ENCODE results near the gene CNTN5.

CNTN5 gene

DNA sequence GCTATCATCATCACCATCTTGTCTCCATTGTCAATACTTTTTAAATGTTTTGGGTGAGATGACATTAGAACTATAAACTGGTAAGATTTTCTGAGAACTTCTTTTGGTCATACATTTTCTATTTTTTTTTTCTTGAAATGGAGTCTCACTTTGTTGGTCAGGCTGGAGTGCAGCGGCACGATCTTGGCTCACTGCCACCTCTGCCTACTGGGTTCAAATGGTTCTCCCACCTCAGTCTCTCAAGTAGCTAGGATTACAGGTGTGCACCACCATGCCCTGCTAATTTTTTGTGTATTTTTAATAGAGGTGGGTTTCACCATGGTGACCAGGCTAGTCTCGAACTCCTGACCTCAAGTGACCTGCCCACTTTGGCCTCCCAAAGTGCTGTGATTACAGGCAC, 880.4 kb downstream of the CNTN5 start:
- H3K4me1 ChIP-seq (ENCODE audit: control insufficient read depth in 1 of 2, insufficient read depth in 2 of 2, low read length in 2 of 2), result no peaks in the 10 kb centered on the region
- no peak overlapping the region for H2BK12ac ChIP-seq (ENCODE audit: low read length)
- H3K4ac ChIP-seq (ENCODE audit: low read depth, low read length), result no peak overlapping the region
- no CpG with 5 or more reads among the region's 3 CpGs for WGBS (ENCODE audit: extremely low coverage, insufficient coverage, insufficient read length)
- H3K27ac ChIP-seq (ENCODE audit: low read depth, low read length), result no peak overlapping the region
- H3K18ac ChIP-seq (ENCODE audit: low read length), result no peak overlapping the region
- DNase-seq, result no peak
- H2BK120ac ChIP-seq (ENCODE audit: insufficient read depth, low read length, poor library complexity), result no peak overlapping the region
- no peak overlapping the region for H3K4me3 ChIP-seq (ENCODE audit: low read depth, low read length)
- H3K27me3 ChIP-seq (ENCODE audit: insufficient read depth, low read length), result no peaks in the 10 kb centered on the region
- H3K36me3 ChIP-seq (ENCODE audit: control insufficient read depth in 1 of 2, insufficient read depth in 2 of 2, low read length in 2 of 2), result no peaks in the 10 kb centered on the region
- no peak overlapping the region for H2AK5ac ChIP-seq (ENCODE audit: low read length)
- no peak overlapping the region for H2AFZ ChIP-seq (ENCODE audit: insufficient read depth, low read length, poor library complexity)
- H3K9me3 ChIP-seq (ENCODE audit: insufficient read depth, low read depth, low read length), result no peaks in the 10 kb centered on the region
- no peak overlapping the region for H2BK5ac ChIP-seq (ENCODE audit: low read depth, low read length, poor library complexity)
- no peaks in the 10 kb centered on the region for H3K79me2 ChIP-seq (ENCODE audit: control insufficient read depth, insufficient read depth, low read length, poor library complexity)
- H4K12ac ChIP-seq (ENCODE audit: low read depth, low read length), result no peak overlapping the region
- no peak overlapping the region for H4K91ac ChIP-seq (ENCODE audit: low read depth, low read length)
- no peak overlapping the region for H3K23ac ChIP-seq (ENCODE audit: low read length)
- H3K4me2 ChIP-seq (ENCODE audit: low read length), result no peak overlapping the region
- H3K14ac ChIP-seq (ENCODE audit: low read length), result no peak overlapping the region
- no peak overlapping the region for H4K8ac ChIP-seq (ENCODE audit: low read depth, low read length)
- no peaks in the 10 kb centered on the region for H3K79me1 ChIP-seq (ENCODE audit: low read length)
- no peak overlapping the region for H3K9ac ChIP-seq (ENCODE audit: low read length)

DNA sequence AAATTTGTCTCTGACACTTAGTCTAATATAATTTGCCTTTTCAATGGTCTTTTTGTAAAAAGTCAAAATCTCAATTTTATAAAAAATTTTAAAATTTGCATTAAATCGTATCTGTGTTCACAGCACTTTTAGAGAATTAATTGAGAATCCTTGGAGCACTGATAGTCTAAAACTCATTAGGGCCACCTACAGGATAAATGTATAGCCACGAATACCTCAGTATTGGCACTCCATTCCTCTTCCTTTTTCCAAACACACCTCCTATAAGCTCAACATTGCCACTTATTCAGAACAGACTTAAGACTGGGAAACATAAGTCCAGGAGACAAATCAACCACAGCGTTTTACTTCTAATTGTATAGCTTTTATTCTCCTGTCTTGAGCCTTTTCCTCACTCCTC, 890.4 kb downstream of the CNTN5 start:
- Histone ChIP-seq H3K9me3 (ENCODE audit: insufficient read depth, low read depth, low read length) (no peaks in the 10 kb centered on the region), H3K4me3 (ENCODE audit: low read depth, low read length) (no peak overlapping the region), H3K36me3 (ENCODE audit: control insufficient read depth in 1 of 2, insufficient read depth in 2 of 2, low read length in 2 of 2) (no peaks in the 10 kb centered on the region), H2BK12ac (ENCODE audit: low read length) (no peak overlapping the region), H3K23ac (ENCODE audit: low read length) (no peak overlapping the region), H2BK120ac (ENCODE audit: insufficient read depth, low read length, poor library complexity) (no peak overlapping the region), H3K4me1 (ENCODE audit: control insufficient read depth in 1 of 2, insufficient read depth in 2 of 2, low read length in 2 of 2) (no peaks in the 10 kb centered on the region), H3K27ac (ENCODE audit: low read depth, low read length) (no peak overlapping the region), H4K8ac (ENCODE audit: low read depth, low read length) (no peak overlapping the region), H3K14ac (ENCODE audit: low read length) (no peak overlapping the region), H3K79me1 (ENCODE audit: low read length) (no peaks in the 10 kb centered on the region), H2BK5ac (ENCODE audit: low read depth, low read length, poor library complexity) (no peak overlapping the region), H3K4me2 (ENCODE audit: low read length) (no peak overlapping the region), H3K4ac (ENCODE audit: low read depth, low read length) (no peak overlapping the region), H3K79me2 (ENCODE audit: control insufficient read depth, insufficient read depth, low read length, poor library complexity) (no peaks in the 10 kb centered on the region), H4K12ac (ENCODE audit: low read depth, low read length) (no peak overlapping the region), H2AFZ (ENCODE audit: insufficient read depth, low read length, poor library complexity) (no peak overlapping the region), H3K9ac (ENCODE audit: low read length) (no peak overlapping the region), H3K18ac (ENCODE audit: low read length) (no peak overlapping the region), H4K91ac (ENCODE audit: low read depth, low read length) (no peak overlapping the region), H3K27me3 (ENCODE audit: insufficient read depth, low read length) (no peaks in the 10 kb centered on the region), H2AK5ac (ENCODE audit: low read length) (no peak overlapping the region)
- no CpG with 5 or more reads among the region's 3 CpGs for WGBS (ENCODE audit: extremely low coverage, insufficient coverage, insufficient read length)
- DNase-seq, result no peak

DNA sequence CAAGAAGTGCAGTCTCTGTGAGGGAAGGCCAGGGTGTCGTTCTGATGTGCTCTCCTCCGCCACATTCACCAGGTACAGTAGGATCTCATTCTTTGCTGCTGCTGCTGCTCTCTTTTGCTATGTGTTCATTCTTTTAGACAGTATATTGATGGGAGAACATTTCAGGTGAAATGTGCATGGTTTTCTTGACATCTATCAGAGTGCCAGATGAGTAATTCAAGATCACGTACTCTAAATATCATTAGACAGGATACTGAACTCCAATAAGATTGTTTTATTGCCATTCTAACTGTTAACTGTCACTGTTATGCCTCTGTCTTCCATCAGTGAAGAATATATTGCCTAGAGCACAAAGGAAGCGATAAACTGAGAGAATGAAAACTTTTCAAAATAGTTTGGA, 895.3 kb downstream of the CNTN5 start:
- H3K9me3 ChIP-seq (ENCODE audit: insufficient read depth, low read depth, low read length), result peaks cover 2% of the 10 kb centered on the region
- no peak overlapping the region for H3K14ac ChIP-seq (ENCODE audit: low read length)
- no peaks in the 10 kb centered on the region for H3K27me3 ChIP-seq (ENCODE audit: insufficient read depth, low read length)
- no CpG with 5 or more reads among the region's 4 CpGs for WGBS (ENCODE audit: extremely low coverage, insufficient coverage, insufficient read length)
- H3K4ac ChIP-seq (ENCODE audit: low read depth, low read length), result no peak overlapping the region
- no peak overlapping the region for H3K18ac ChIP-seq (ENCODE audit: low read length)
- no peaks in the 10 kb centered on the region for H3K79me1 ChIP-seq (ENCODE audit: low read length)
- H3K23ac ChIP-seq (ENCODE audit: low read length), result no peak overlapping the region
- H4K12ac ChIP-seq (ENCODE audit: low read depth, low read length), result no peak overlapping the region
- no peak overlapping the region for H3K27ac ChIP-seq (ENCODE audit: low read depth, low read length)
- H2AFZ ChIP-seq (ENCODE audit: insufficient read depth, low read length, poor library complexity), result no peak overlapping the region
- no peaks in the 10 kb centered on the region for H3K36me3 ChIP-seq (ENCODE audit: control insufficient read depth in 1 of 2, insufficient read depth in 2 of 2, low read length in 2 of 2)
- no peak overlapping the region for H3K4me2 ChIP-seq (ENCODE audit: low read length)
- H3K4me1 ChIP-seq (ENCODE audit: control insufficient read depth in 1 of 2, insufficient read depth in 2 of 2, low read length in 2 of 2), result no peaks in the 10 kb centered on the region
- H2BK120ac ChIP-seq (ENCODE audit: insufficient read depth, low read length, poor library complexity), result no peak overlapping the region
- no peak overlapping the region for H4K8ac ChIP-seq (ENCODE audit: low read depth, low read length)
- H3K4me3 ChIP-seq (ENCODE audit: low read depth, low read length), result no peak overlapping the region
- no peak overlapping the region for H2BK5ac ChIP-seq (ENCODE audit: low read depth, low read length, poor library complexity)
- no peak overlapping the region for H3K9ac ChIP-seq (ENCODE audit: low read length)
- no peak overlapping the region for H2AK5ac ChIP-seq (ENCODE audit: low read length)
- no peaks in the 10 kb centered on the region for H3K79me2 ChIP-seq (ENCODE audit: control insufficient read depth, insufficient read depth, low read length, poor library complexity)
- no peak overlapping the region for H4K91ac ChIP-seq (ENCODE audit: low read depth, low read length)
- no peak for DNase-seq
- no peak overlapping the region for H2BK12ac ChIP-seq (ENCODE audit: low read length)

DNA sequence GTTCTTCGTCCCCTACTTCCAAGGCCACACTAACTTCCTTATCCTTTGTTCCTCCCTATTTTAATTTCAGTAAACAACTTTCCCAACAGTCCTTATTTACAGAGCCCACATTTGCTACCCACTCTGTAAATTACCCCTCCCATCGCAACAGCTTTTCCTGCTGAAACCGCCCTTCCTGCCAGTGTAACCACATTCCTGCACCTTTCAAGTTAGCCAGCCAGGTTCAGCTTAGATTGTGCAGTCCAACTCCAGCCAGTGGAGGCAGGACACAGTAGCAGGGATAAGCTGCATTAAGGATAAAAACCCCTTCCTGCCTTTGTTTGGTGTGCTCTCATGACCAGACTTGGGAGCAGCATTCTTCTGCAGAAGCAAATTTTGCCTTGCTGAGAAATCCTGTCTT, 898.0 kb downstream of the CNTN5 start:
- Histone ChIP-seq H4K91ac (ENCODE audit: low read depth, low read length) (no peak overlapping the region), H3K36me3 (ENCODE audit: control insufficient read depth in 1 of 2, insufficient read depth in 2 of 2, low read length in 2 of 2) (no peaks in the 10 kb centered on the region), H3K27me3 (ENCODE audit: insufficient read depth, low read length) (no peaks in the 10 kb centered on the region), H2BK120ac (ENCODE audit: insufficient read depth, low read length, poor library complexity) (no peak overlapping the region), H3K4me1 (ENCODE audit: control insufficient read depth in 1 of 2, insufficient read depth in 2 of 2, low read length in 2 of 2) (no peaks in the 10 kb centered on the region), H3K4me3 (ENCODE audit: low read depth, low read length) (no peak overlapping the region), H3K14ac (ENCODE audit: low read length) (no peak overlapping the region), H3K9ac (ENCODE audit: low read length) (no peak overlapping the region), H3K18ac (ENCODE audit: low read length) (no peak overlapping the region), H3K4ac (ENCODE audit: low read depth, low read length) (no peak overlapping the region), H2AFZ (ENCODE audit: insufficient read depth, low read length, poor library complexity) (no peak overlapping the region), H3K23ac (ENCODE audit: low read length) (no peak overlapping the region), H2BK12ac (ENCODE audit: low read length) (no peak overlapping the region), H3K79me1 (ENCODE audit: low read length) (no peaks in the 10 kb centered on the region), H4K12ac (ENCODE audit: low read depth, low read length) (no peak overlapping the region), H3K9me3 (ENCODE audit: insufficient read depth, low read depth, low read length) (peaks cover 2% of the 10 kb centered on the region), H3K79me2 (ENCODE audit: control insufficient read depth, insufficient read depth, low read length, poor library complexity) (no peaks in the 10 kb centered on the region), H3K4me2 (ENCODE audit: low read length) (no peak overlapping the region), H2BK5ac (ENCODE audit: low read depth, low read length, poor library complexity) (no peak overlapping the region), H4K8ac (ENCODE audit: low read depth, low read length) (no peak overlapping the region), H3K27ac (ENCODE audit: low read depth, low read length) (no peak overlapping the region), H2AK5ac (ENCODE audit: low read length) (no peak overlapping the region)
- DNase-seq, result no peak
- WGBS (ENCODE audit: extremely low coverage, insufficient coverage, insufficient read length), result no CpG with 5 or more reads among the region's 3 CpGs
